Subcutaneous abdominal adipose tissue (tissue), 5 donors: Measurements from ENCODE around the gene CDKN1B.

Source experiments
- H3K27ac ChIP-seq: one replicate; pipeline ENCODE4 v1.7.0; 2013; ENCODE audit warnings: low read depth, mild to moderate bottlenecking, inconsistent platforms, low read length, moderate library complexity
- H3K27me3 ChIP-seq, 5 donors: one replicate each; pipeline ENCODE4 v1.7.0; 2013; ENCODE audit warnings: low read length in 5 of 5, inconsistent platforms in 1 of 5; ENCODE audit not compliant: control insufficient read depth in 5 of 5, insufficient read depth in 4 of 5
- H3K36me3 ChIP-seq, 5 donors: one replicate each; pipeline ENCODE4 v1.7.0; 2013; ENCODE audit warnings: low read length in 5 of 5; ENCODE audit not compliant: control insufficient read depth in 5 of 5, insufficient read depth in 5 of 5
- H3K4me1 ChIP-seq, 5 donors: one replicate each; pipeline ENCODE4 v1.7.0; 2013; ENCODE audit warnings: low read length in 5 of 5, mild to moderate bottlenecking in 3 of 5, moderate library complexity in 1 of 5; ENCODE audit not compliant: control insufficient read depth in 5 of 5, insufficient read depth in 5 of 5
- H3K4me3 ChIP-seq, 5 donors: one replicate each; pipeline ENCODE4 v1.7.0; 2013; ENCODE audit warnings: low read length in 5 of 5, low read depth in 1 of 5
- H3K9ac ChIP-seq, 5 donors: one replicate each; pipeline ENCODE4 v1.7.0; 2013; ENCODE audit warnings: low read length in 5 of 5, mild to moderate bottlenecking in 4 of 5, moderate library complexity in 3 of 5
- H3K9me3 ChIP-seq, 5 donors: one replicate each; pipeline ENCODE4 v1.7.0; 2013; ENCODE audit warnings: low read length in 5 of 5; ENCODE audit not compliant: control insufficient read depth in 5 of 5
- donor health status: healthy.
- donor health status: healthy.
- donor health status: healthy.
- donor health status: healthy.
- donor health status: healthy.

CDKN1B gene

GRCh38 chr12:12699345-12699744 lies 17.8 kb upstream of the CDKN1B start:
- Histone ChIP-seq H3K36me3 (no peaks in the 10 kb centered on the region), H3K27me3 (no peaks in the 10 kb centered on the region), H3K9me3 (no peaks in the 10 kb centered on the region), H3K27ac (no peak overlapping the region), H3K4me1 (peaks cover 0 to 23% (median 10%) of the 10 kb centered on the region in 5 donors), H3K9ac (no peak overlapping the region), H3K4me3 (no peak overlapping the region)

DNA sequence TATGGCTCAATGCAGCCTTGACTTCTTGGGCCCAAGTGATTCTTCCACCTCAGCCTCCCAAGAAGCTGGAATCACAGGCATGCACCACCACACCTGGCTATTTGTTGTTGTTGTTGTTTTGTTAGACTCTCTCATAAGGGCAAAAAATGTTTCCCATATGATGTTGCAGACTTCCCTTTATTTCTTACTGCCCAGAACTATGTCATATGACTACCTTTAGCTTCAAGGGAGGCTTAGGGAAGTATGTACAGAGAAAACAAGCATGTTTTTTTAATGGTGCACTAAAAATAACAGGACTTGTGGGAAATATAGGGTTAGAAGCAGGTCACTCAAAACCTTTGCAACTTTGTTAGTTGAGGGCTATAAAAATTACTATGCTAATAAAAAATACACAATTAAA lies 16.9 kb upstream of the CDKN1B start:
- Histone ChIP-seq H3K4me3 (no peak overlapping the region), H3K9ac (no peak overlapping the region), H3K4me1 (peaks cover 0 to 29% (median 10%) of the 10 kb centered on the region in 5 donors), H3K9me3 (no peaks in the 10 kb centered on the region), H3K27me3 (no peaks in the 10 kb centered on the region), H3K27ac (no peak overlapping the region), H3K36me3 (no peaks in the 10 kb centered on the region)

DNA sequence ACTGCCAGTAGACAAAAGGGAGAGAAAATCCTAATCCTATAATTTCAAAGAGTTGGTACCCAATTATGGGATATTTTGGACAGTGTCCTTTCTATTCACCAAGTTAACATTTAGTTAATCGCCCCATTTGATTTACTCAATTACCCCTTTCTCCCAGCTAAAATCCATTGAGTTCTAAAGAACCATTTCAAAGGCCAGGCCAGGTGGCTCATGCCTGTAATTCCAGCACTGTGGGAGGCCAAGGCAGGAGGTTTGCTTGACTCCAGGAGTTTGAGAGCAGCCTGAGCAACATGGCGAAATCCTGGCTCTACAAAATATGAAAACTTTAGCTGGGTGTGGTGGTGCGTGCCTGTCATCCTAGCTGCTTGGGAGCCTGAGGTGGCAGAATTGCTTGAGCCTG lies 15.7 kb upstream of the CDKN1B start:
- Histone ChIP-seq H3K9me3 (no peaks in the 10 kb centered on the region), H3K4me3 (no peak overlapping the region), H3K9ac (no peak overlapping the region), H3K27ac (no peak overlapping the region), H3K27me3 (no peaks in the 10 kb centered on the region), H3K36me3 (no peaks in the 10 kb centered on the region), H3K4me1 (peaks cover 0 to 23% (median 7%) of the 10 kb centered on the region in 5 donors)

DNA sequence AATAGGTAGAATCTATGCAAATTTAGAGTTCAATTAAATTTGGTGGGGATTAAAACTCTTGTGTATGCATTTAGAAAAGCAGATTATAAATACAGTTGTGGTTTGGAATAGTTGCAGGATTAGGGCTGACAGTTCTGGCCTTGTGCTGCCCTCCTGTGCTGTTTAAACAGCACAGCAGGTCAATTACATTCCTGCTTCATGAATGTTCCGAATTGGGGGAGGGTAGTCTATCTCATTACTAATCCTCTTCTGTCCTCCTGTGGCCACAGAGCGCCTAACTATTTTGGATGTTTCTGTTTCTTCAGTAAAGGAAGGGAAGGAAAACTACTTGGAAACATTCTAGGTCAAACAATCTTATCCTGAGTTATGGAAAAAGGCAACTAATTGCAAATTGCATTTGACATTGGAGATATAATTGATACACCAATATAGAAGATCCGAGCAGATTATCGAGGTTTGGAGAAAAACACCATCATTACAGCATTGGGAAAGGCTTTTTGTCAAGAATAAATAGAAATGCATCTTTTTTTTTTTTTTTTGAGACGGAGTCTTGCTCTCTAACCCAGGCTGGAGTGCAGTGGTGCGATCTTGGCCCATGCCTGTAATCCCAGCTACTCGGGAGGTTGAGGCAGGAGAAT lies 12.5 kb upstream of the CDKN1B start:
- peaks cover 0 to 10% (median 0%) of the 10 kb centered on the region in 5 donors for H3K4me1 ChIP-seq
- H3K36me3 ChIP-seq, result no peaks in the 10 kb centered on the region
- H3K27me3 ChIP-seq, result no peaks in the 10 kb centered on the region
- no peak overlapping the region for H3K9ac ChIP-seq
- no peak overlapping the region for H3K4me3 ChIP-seq
- H3K9me3 ChIP-seq, result no peaks in the 10 kb centered on the region
- H3K27ac ChIP-seq, result no peak overlapping the region

- Histone ChIP-seq H3K4me1 (peaks cover 0 to 10% (median 0%) of the 10 kb centered on the region in 5 donors), H3K9ac (no peak overlapping the region), H3K36me3 (no peaks in the 10 kb centered on the region), H3K9me3 (no peaks in the 10 kb centered on the region), H3K4me3 (no peak overlapping the region), H3K27ac (no peak overlapping the region), H3K27me3 (no peaks in the 10 kb centered on the region)
These were observed 11.2 kb upstream of the CDKN1B start for GRCh38 chr12:12705838-12706520.

DNA sequence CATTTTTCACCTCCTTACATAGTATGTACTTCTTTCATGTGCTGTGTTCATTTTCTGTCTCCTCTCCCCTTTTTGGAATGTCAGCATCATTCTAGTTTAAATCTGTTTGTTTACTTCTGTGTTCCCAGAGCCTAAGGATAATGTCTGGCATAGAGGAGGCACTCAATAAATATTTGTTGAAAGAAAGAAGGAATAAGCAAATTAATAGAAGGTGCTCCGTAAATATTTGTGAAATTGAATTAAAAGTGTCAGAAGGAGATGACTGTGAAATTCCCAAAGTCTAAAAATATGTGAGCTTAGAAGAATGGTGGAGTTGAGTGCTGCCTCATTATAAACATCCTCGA lies 3.3 kb upstream of the CDKN1B start:
- Histone ChIP-seq H3K9ac (peak overlapping the region; percentile 6 to 67 (median 49)), H3K4me3 (peak overlapping the region; percentile 52 to 80 (median 63)), H3K27ac (peak overlapping the region; percentile 96), H3K4me1 (peaks cover 7 to 43% (median 37%) of the 10 kb centered on the region in 5 donors), H3K9me3 (no peaks in the 10 kb centered on the region), H3K27me3 (no peaks in the 10 kb centered on the region), H3K36me3 (peaks cover 0 to under 1% (median 0%) of the 10 kb centered on the region in 5 donors)

DNA sequence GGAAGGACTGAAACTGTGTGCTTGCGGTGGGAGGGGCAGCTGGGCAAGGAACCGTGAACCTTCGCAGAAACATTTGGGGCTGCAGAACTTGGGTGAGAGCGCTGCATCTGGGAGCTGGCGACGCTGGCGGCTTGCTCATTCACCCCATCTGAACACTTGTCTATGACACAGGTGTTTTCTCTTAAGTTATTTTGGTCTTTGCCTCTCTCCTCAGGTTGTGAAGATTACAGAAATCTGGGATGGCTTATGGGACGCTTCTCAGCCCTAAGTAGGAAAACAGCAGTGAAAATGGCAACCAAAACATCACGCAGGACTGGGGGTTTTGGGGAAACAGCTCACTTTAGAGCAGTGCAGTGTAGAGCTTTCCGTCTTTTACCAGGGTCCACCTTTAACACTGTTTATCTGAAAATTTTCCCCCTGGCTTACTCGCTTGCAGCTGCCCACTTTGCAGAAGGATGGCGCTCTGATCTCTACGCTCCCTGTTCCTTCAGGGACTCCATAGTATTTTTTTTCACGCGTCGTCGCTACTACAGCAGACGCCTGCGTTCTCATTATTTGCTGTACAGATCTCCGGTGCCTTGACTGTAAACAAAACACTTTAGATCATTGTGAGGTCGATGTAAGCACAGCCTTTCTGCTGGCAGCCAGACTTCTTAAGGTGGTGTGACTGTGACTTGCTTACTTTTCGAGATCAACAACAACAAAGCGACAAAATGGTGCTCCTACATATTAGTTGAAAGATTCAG lies 2.7 kb upstream of the CDKN1B start:
- Histone ChIP-seq H3K9ac (peak overlapping the region; percentile 6 to 67 (median 49)), H3K4me1 (peaks cover 7 to 49% (median 42%) of the 10 kb centered on the region in 5 donors), H3K9me3 (no peaks in the 10 kb centered on the region), H3K4me3 (peak overlapping the region; percentile 52 to 80 (median 63)), H3K27ac (peak overlapping the region; percentile 96), H3K27me3 (no peaks in the 10 kb centered on the region), H3K36me3 (peaks cover 0 to 5% (median 0%) of the 10 kb centered on the region in 5 donors)

- Histone ChIP-seq H3K4me3 (peak overlapping the region in 3 of 5 donors; percentile 62 to 99 (median 63)), H3K27me3 (no peaks in the 10 kb centered on the region), H3K27ac (peak overlapping the region; percentile 96), H3K4me1 (peaks cover 7 to 54% (median 49%) of the 10 kb centered on the region in 5 donors), H3K9ac (peak overlapping the region in 2 of 5 donors; percentile 63 to 83), H3K36me3 (peaks cover 0 to 10% (median 3%) of the 10 kb centered on the region in 5 donors), H3K9me3 (no peaks in the 10 kb centered on the region)
These were observed 2.1 kb upstream of the CDKN1B start for GRCh38 chr12:12715128-12715458.

GRCh38 chr12:12715459-12716150 lies 1.6 kb upstream of the CDKN1B start:
- Histone ChIP-seq H3K9me3 (no peaks in the 10 kb centered on the region), H3K9ac (peak overlapping the region in 4 of 5 donors; percentile 83 to 92 (median 91)), H3K4me3 (peak overlapping the region; percentile 68 to 99 (median 97)), H3K4me1 (peaks cover 7 to 59% (median 53%) of the 10 kb centered on the region in 5 donors), H3K27me3 (no peaks in the 10 kb centered on the region), H3K27ac (peak overlapping the region; percentile 96), H3K36me3 (peaks cover 0 to 15% (median 3%) of the 10 kb centered on the region in 5 donors)
